Inflammatory macrophage treated with lipopolysaccharide for 1 hour (primary cell): Measurements from ENCODE around the gene ING2.
"Not testable (repeated sequence)": the region's sequence is repeated elsewhere in the genome, so short reads cannot be mapped to it uniquely, and the experiment has no call there.

ENCODE experiments used
- DNase-seq, 2 donors: peaks; one replicate each; pipeline ENCODE4 v3.0.0-alpha.2; 2020 to 2022

The ING2 gene, protein sequence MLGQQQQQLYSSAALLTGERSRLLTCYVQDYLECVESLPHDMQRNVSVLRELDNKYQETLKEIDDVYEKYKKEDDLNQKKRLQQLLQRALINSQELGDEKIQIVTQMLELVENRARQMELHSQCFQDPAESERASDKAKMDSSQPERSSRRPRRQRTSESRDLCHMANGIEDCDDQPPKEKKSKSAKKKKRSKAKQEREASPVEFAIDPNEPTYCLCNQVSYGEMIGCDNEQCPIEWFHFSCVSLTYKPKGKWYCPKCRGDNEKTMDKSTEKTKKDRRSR

GRCh38 chr4:183504930-183505610, at the start of gene ING2:
ING2 (plus strand) TSS chr4:183505058; CDS start chr4:183505196, 138 bp downstream.
- peak; percentile 70 to 78 for DNase-seq

DNA sequence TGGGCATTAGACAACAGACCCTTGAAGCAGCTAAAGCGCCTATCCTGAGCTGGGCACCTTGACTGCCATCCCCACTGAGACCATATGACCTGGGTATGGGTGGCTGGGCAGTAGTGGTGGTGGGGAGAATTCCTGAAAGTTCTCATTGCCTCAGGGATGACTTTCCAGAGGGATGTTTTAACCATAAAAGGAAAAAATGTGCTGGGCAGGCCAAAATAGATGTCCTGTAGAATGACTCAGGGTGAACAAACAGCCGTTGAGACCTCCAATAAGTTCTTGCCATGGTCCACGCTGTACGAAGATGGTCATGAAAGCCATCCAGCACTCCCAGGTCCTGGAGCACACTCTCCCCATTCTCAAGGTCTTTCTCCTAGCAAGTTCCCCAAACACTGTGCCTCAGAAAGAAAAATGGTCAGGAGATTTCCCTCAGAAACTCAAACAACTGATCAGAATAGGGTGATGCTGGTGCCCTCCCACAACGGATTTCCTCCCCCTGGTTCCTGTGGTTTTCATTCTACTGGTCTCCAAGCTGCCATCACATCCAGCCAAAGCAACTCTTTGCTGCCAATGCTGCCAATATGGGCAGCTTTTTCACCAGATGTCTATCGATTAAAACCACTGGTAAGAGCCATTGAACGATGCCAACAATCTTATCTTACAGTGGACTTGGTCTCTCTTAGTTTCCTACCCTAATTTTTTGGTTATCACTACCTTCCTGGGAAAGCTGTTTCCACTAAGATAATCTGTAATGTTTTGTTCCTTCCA, 49.2 kb upstream of the ING2 start:
- DNase-seq = no peak

GRCh38 chr4:183458005-183458404, 46.9 kb upstream of the ING2 start:
- no peak for DNase-seq

DNA sequence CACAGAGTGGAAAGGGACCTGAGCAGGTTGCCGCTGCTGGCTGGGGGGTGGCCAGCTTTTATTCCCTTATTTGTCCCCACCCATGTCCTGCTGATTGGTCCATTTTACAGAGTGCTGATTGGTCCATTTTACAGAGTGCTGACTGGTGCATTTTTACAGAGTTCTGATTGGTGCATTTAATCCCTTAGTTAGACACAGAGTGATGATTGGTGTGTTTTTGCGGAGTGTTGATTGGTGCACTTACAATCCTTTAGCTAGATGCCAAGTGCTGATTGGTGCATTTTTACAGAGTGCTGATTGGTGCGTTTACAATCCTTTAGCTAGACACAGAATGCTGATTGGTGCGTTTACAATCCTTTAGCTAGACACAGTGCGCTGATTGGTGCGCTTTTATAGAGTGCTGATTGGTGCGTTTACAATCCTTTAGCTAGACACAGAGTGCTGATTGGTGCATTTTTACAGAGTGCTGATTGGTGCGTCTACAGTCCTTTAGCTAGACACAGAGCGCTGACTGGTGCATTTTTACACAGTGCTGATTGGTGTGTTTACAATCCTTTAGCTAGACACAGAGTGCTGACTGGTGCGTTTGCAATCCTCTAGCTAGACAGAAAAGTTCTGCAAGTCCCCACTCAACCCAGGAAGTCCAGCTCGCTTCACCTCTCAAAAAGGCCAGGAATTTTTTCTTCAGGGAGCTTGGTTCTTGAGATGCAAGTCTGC, 40.8 kb upstream of the ING2 start:
- DNase-seq = not testable (repeated sequence)

DNA sequence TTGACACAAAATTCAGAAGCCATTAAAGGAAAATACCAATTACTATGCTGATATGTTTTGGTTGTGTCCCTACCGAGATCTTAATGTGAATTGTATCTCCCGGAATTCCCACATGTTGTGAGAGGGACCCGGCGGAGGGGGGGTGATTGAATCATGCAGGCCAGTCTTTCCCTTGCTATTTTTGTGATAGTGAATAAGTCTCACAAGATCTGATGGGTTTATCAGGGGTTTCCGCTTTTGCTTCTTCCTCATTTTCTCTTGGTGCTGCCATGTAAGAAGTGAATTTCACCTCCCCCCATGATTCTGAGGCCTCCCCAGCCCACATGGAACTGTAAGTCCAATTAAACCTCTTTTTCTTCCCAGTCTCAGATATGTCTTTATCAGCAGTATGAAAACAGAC, 39.0 kb upstream of the ING2 start:
- DNase-seq = peak; percentile 81 to 85

- DNase-seq = no peak
Measured at GRCh38 chr4:183467246-183467645, 37.6 kb upstream of the ING2 start.

DNA sequence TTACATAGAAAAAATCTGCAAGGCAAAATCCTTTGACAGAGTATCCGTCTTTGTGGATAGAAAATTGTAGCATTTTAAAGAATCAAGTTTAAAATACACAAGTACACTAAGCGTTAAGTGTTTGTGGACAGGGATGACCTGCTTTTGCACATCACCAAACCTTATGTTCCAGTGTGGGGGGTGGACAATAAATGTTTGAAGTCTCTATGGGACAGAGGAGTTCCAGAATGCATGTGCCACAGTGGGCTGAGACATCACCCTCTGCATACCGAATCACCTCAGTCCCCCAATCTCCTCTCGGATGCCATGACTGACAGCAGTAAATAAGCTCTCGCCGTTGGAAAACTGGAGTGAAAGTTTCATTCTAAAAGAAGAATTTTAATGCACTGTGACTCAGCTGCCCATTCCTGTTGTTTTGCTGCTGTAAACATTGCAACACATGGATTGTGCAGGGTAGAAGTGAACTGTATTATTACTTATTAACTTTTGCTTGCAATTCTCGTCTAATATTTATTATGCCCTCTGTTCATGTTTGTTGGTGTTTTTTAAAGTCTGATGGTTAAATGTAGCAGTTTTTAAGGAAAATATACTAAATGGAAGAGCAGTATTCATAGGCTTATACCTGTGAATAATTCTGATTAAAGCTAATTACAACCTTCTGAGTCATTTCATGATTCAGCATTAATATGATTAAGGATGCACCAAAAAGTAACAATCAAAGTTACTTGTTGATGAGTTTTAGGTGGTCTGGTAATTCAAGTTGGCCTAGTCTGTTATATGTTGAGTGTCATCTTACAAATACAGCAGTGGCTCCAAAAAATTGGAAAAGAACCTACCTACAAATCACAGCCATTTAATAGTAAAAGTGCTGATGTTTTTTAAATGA, 36.4 kb upstream of the ING2 start:
- no peak for DNase-seq

DNA sequence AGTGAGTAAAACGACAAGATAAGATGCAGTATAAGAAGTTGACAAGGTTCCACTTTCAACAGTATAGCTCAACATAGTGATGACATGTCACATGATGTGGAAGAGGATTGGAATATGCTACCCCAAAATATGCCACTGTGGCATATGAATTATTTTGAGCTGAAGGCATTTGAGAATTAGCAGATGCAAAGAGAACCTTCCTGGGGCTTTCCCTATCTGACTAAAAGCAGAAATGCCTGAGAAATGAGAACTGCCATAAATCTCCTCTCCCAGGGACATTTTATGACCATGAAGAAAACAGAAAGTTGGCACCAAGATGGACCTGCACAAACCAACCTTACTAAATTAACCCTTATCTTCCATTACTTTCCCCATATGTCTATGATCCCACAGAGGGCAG, 35.6 kb upstream of the ING2 start:
- DNase-seq = peak; percentile 75 to 88

GRCh38 chr4:183469936-183470335, 34.9 kb upstream of the ING2 start:
- DNase-seq = peak; percentile 34 to 69

DNA sequence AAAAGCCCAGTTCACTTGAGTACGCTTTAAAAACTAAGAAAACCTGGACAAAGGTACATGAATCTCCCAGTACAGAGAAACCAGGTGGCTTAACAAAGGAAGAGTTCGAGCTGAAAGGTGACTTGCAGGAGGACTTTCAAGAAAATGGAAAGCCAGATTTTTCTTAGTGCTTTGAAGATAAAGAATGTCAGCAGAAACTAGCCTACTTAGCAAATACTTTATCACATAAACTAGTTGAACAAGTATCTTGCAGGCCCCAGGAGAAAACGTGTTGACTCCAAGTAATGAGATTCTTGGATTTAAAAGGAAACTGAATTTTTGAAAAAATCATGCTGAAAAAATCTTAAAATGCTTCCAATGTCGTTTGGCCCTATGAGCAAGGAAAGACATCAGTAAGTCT, 34.0 kb upstream of the ING2 start:
- DNase-seq = no peak

DNA sequence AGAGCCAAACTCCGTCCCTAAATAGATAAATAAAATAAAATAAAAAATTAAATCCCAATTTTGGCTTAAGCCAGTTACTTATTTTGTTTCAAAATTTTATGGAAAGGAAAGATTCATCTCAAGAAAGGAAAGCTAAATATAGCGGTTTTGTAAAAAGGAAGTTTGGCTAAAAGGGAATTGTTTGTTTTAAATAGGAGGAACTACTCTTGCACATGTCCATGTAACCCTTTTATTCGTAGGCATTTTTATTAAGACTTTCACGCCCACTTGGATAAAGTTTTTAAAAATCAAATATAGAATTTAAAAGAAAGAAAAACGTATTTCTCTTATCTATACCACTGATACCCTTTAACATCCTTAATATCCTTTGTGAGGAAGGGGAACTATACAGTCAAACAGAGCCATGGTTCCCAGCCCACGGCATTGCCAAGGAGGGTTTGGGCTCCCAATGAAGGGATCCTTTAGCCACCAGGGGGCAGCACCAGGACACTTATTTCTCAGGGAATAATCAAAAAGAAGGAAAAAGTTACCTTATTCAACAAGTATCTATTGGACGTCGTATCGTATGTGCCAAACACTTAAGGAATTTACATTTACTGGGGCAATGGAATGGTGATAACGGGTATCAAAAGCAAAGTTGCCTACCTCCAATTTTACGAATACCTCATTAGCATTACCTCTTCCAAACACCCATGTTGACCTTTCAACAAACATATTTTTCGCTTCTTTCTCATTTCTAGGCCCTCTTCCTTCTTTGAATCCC, 32.7 kb upstream of the ING2 start:
- peak; percentile 77 to 97 for DNase-seq

DNA sequence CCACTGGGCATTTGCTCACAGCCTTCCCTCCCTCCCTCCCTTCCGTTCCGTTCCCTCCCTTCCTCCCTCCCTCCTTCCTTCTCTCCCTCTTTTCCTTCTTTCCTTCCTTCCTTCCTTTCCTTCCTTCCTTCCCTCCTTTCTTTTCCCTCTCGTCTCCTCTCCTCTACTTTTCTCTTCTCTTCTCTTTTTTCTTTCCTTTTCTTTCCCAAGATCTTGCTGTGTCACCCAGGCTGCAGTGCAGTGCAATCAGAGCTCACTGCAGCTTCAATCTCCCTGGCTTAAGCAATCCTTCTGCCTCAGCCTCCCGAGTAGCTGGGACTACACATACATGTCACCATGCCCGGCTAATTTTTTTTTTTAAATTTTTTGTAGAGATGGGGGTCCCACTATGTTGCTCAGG, 26.7 kb upstream of the ING2 start:
- DNase-seq = no peak

- no peak for DNase-seq
Measured at GRCh38 chr4:183478926-183479325, 25.9 kb upstream of the ING2 start.

- DNase-seq = not testable (repeated sequence)
Measured at GRCh38 chr4:183482515-183483095, 22.3 kb upstream of the ING2 start.

- no peak for DNase-seq
Measured at GRCh38 chr4:183483997-183484396, 20.9 kb upstream of the ING2 start.

DNA sequence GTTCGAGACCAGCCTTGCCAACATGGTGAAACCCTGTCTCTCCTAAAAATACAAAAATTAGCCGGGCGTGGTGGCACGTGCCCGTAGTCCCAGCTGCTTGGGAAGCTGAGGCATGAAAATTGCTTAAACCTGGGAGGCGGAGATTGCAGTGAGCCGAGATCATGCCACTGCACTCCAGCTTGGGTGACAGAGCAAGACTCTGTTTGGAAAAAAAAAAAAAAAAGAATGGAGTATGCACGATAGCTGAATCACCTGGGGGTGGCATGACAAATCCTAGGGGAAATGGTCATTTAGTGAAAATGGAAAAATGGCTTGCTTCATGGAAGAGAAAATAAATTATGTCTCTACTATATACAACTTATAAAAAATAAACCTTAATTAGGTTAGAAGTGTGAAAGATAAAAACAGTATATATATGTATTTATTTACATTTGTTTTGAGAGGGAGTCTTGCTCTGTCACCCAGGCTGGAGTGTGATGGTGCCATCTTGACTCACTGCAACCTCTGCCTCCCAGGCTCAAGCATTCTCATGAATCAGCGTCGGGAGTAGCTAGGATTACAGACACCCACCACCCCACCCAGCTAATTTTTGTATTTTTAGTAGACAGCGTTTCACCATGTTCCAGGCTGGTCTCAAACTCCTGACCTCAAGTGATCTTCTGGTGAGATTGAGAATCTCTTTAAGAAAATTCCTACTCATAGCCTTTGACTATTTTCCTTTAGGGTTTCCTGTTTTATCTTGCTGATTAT, 19.3 kb upstream of the ING2 start:
- DNase-seq = no peak

DNA sequence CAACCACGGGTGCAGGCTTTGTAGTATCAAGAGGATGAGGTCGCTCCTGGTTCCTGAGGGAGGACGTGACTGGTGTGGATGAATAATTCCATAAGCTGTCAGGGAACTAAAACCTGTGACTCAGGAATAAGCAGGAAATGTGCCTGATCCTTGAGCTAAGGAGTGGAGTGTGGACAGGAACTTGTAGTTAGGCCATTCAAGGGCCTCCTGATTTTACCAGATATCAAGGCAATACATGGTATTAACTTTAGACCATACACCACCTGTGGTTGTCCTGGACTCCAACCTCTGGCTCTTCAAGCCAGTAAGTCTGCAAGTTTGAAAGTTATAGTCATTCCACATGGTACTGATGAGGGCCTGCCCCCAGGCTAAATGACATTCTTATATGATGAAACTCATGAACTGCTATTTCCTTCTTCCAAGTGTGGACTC, 12.1 kb upstream of the ING2 start:
- no peak for DNase-seq

DNA sequence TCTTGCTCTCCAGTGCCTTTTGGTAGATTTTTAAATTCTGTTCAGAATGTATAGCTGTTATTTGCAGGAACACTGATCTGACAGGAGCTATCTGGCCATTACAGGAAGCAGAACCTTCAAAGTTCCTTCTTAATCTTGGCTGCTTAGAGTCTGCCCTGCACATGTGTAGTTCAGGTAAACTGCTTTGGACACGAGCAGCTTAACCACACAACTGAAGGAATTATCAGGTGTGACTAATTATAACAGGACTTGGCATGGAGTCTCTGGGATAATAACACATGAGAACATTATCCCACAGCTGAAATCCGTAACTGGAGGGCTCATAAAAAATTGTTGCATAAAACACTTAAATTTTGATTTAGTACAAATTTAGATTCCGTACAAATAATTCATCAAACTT, 11.6 kb upstream of the ING2 start:
- no peak for DNase-seq

GRCh38 chr4:183495184-183495583, 9.7 kb upstream of the ING2 start:
- no peak for DNase-seq

DNA sequence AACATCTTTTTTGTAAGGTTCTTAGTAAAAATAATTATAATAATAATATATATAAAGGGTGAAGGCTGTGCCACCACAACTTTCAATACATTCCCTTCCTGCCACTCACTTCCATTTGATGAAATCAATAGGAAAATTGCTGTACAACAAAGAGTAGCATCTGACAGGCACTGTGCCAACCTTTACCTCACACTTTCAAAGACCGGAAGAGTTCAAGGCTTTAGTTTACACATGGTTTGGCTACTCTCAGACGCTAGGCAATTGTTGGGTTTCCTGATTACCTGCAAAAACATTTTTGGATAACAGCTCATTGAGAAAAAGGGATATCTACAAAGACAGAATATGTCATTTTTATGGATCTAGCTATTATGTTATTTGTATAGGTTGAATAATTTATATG, 5.5 kb upstream of the ING2 start:
- DNase-seq = no peak
